ENCODE results near the gene CCDC6.

DNA sequence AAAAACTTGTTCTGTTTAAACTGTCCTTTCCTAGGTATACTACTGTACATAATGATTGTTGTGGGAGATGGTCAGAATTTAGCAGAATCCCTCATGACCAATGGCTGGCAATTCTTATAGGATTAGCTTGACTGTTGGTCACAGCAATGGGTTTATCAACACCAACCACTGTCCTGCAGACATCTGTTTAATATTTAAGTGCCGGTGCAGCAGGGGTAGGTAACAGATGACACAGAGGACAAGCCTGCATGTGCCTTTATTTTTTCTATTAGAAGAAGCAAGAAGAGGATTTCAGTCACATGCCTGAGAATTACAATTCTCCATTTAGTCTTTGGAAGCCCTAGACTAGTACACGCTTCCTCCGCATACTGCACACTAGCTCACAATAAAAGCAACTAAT is 48.4 kb downstream of the CCDC6 start:
- TF ChIP-seq, protein P1, sequence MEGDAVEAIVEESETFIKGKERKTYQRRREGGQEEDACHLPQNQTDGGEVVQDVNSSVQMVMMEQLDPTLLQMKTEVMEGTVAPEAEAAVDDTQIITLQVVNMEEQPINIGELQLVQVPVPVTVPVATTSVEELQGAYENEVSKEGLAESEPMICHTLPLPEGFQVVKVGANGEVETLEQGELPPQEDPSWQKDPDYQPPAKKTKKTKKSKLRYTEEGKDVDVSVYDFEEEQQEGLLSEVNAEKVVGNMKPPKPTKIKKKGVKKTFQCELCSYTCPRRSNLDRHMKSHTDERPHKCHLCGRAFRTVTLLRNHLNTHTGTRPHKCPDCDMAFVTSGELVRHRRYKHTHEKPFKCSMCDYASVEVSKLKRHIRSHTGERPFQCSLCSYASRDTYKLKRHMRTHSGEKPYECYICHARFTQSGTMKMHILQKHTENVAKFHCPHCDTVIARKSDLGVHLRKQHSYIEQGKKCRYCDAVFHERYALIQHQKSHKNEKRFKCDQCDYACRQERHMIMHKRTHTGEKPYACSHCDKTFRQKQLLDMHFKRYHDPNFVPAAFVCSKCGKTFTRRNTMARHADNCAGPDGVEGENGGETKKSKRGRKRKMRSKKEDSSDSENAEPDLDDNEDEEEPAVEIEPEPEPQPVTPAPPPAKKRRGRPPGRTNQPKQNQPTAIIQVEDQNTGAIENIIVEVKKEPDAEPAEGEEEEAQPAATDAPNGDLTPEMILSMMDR (conservative IDR thresholded peaks at IDR 0.05; ENCODE audit: low read length), result no peak
- no peak for TF ChIP-seq EZH2phosphoT487 (IDR thresholded peaks at IDR 0.05; ENCODE audit: borderline replicate concordance, low read depth, low read length)

All from OCI-LY7 (cell line).